GM12865 (cell line): ENCODE measurements around the gene GJB6.

Source experiments
- DNase-seq: peaks from one replicate; pipeline ENCODE4 v3.0.0; 2010; ENCODE audit warnings: low read depth
- H3K4me3 ChIP-seq: 2 replicates; pipeline ENCODE4 v1.5.1; 2011; ENCODE audit warnings: mild to moderate bottlenecking, low read depth, low read length, control low read depth
- CTCF ChIP-seq: IDR thresholded peaks from 2 replicates; pipeline ENCODE4 v1.5.1; 2011; ENCODE audit warnings: low read length, control low read depth, low read depth, inconsistent platforms; ENCODE audit not compliant: insufficient read depth; ENCODE audit errors: missing control alignments

Gene GJB6

DNA sequence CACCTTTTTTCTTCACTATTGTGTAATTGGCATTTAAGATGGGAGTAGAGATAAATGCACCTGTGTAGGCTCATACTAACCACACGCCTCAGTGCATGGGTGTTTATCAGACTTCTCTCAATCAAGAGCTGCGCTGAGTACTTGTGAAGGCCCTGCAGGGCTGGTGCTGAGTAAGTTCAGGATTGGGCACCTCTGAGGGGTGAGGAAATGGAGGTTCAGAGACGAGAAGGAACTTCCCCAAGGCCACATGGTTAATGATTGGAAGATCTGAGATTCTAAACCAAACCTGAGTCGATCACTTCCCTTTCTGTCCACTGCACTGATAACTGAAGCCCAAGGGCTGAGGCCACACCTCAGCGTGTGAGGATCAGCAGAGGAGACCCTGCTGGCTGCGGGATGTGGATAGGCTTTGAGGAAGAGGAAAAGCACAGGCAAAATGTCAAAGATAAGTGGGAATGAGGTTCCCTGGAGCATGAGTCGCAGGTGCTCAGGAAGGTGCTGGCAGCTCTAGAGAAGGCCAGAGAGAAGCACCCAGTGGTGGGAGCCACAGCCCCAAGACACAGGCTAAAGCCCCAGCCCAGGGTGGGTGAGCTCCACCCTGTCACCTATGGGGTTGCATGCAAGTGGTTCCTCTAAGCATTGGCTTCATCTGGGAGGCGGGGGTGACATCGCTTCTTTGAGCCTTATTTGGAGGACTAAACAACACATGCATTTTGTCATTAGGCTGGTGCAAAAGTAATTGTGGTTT, 32.3 kb upstream of the GJB6 start:
- no peak for TF ChIP-seq CTCF
- no peak overlapping the region for H3K4me3 ChIP-seq
- peak; percentile 49 for DNase-seq

DNA sequence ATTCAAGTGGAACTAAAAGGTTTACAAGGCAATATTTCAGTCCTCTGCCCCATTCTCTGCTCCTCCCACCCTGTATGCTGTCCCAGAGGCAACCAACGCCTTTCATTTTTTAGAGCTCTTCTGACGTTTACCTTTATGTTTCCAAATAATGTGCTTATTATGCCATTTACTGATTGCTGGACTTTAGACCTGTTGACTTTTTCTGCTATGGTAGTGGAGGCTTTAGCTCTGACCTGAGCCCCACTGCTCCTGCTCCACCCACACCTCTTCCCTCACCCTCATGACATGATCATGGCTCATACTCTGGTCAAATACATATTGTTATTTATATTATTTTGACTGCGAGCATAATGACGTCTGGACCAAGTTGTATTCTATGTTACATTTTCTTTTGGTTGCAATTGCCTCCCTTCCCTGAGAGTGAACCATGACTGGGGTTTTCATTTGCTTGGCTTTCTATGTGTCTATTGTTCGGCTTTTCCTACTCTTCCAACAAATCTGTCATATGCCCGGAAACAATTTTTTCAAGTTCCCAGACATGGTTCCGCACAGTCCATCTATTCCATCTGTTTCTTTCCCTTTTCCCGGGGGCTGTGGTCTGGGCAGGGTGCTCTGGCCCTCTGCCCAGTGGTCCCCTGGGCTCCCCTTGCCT, 31.4 kb upstream of the GJB6 start:
- DNase-seq: no peak
- H3K4me3 ChIP-seq: no peak overlapping the region
- TF ChIP-seq CTCF: no peak

- H3K4me3 ChIP-seq: no peak overlapping the region
- DNase-seq: no peak
- TF ChIP-seq CTCF: no peak
Measured at GRCh38 chr13:20258963-20259288, 26.8 kb upstream of the GJB6 start.

- DNase-seq: no peak
- TF ChIP-seq CTCF: no peak
- H3K4me3 ChIP-seq: no peak overlapping the region
Measured at GRCh38 chr13:20258208-20258962, 26.3 kb upstream of the GJB6 start.

GRCh38 chr13:20254076-20254475, 22.0 kb upstream of the GJB6 start:
- H3K4me3 ChIP-seq: no peak overlapping the region
- no peak for DNase-seq
- TF ChIP-seq CTCF: no peak

- no peak for DNase-seq
- no peak for TF ChIP-seq CTCF
Measured at GRCh38 chr13:20249913-20250312, 17.8 kb upstream of the GJB6 start.

More at GRCh38 chr13:20249913-20250312, 17.8 kb upstream of the GJB6 start:
- H3K4me3 ChIP-seq: no peak overlapping the region
